PC-3 (cell line): Measurements from ENCODE around the gene CNNM3.

Experiments
- EZH2 ChIP-seq: fragments of 300-600 bp; sonication (generic); IDR thresholded peaks from one replicate; pipeline ENCODE4 v1.6.1; 2017; ENCODE audit warnings: antibody characterized with exemption, mild to moderate bottlenecking, low read length; ENCODE audit not compliant: unreplicated experiment
- TF ChIP-seq, protein P1 (sequence below): fragments of 300-600 bp; sonication (generic); conservative IDR thresholded peaks from 2 replicates; pipeline ENCODE4 v1.5.1; 2017; ENCODE audit warnings: antibody characterized with exemption, low read depth, mild to moderate bottlenecking, low read length

DNA sequence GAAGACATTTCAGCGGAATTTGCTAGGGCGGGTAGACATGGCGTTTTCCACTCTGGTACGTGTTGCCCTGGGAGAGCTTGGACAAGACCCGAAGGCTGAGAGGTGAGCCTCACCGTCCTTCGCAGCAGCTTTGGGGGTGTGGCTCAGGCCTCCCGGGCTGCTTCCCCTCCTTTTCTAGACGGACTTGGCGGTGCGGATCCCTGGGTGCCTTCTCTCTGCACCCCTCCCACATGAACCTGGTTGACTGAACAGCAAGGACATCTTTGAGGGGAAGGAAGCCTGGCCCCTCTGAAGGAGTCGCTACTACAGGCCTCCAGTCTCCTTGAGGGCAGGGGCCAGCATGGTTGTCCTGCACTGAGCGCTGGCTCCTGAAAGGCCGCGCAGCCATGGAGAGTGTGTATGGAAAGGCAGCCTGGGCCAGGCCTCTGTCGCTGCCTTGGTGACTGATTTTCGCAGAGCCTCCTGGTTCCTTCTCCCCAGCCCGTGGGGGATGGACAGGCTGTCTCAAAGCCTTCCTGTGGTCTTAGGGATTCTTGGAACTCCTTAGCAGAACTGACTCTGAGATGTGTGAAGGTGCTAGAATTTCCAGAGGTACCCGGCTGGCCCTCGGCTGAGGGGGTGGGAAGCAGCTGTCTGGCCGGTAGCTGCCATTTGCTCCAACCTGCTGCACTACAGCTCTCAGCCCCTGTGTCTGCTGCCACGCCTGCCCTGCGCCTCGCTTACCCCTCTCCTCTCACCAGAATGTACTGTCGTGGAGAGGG is 45.4 kb upstream of the CNNM3 start:
- TF ChIP-seq, protein P1, sequence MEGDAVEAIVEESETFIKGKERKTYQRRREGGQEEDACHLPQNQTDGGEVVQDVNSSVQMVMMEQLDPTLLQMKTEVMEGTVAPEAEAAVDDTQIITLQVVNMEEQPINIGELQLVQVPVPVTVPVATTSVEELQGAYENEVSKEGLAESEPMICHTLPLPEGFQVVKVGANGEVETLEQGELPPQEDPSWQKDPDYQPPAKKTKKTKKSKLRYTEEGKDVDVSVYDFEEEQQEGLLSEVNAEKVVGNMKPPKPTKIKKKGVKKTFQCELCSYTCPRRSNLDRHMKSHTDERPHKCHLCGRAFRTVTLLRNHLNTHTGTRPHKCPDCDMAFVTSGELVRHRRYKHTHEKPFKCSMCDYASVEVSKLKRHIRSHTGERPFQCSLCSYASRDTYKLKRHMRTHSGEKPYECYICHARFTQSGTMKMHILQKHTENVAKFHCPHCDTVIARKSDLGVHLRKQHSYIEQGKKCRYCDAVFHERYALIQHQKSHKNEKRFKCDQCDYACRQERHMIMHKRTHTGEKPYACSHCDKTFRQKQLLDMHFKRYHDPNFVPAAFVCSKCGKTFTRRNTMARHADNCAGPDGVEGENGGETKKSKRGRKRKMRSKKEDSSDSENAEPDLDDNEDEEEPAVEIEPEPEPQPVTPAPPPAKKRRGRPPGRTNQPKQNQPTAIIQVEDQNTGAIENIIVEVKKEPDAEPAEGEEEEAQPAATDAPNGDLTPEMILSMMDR: no peak
- no peak for TF ChIP-seq EZH2
